ENCODE measurements around the gene NACAD.

GRCh38 chr7:45126201-45126600 is 37.4 kb upstream of the NACAD start:
- TF ChIP-seq CTCF (IDR thresholded peaks at IDR 0.05; ENCODE audit: low read depth, low read length, poor library complexity, severe bottlenecking) (no peak), EZH2phosphoT487 (IDR thresholded peaks at IDR 0.05; ENCODE audit: borderline replicate concordance, low read length) (no peak)

Measured in DOHH2 (cell line).